DND-41 (cell line): ENCODE results near the gene GALNT12.

ENCODE experiments used
- EZH2 ChIP-seq: IDR thresholded peaks from 3 replicates; pipeline ENCODE4 v1.6.1; 2012; ENCODE audit warnings: borderline replicate concordance, low read depth, mild to moderate bottlenecking, moderate library complexity, low read length, inconsistent platforms; ENCODE audit not compliant: severe bottlenecking
- TF ChIP-seq, protein P1 (sequence below): IDR thresholded peaks from 2 replicates; pipeline ENCODE4 v1.5.1; 2012; ENCODE audit warnings: borderline replicate concordance, low read length, moderate library complexity, mild to moderate bottlenecking; ENCODE audit not compliant: poor library complexity, severe bottlenecking; ENCODE audit errors: extremely low read depth

- TF ChIP-seq, protein P1, sequence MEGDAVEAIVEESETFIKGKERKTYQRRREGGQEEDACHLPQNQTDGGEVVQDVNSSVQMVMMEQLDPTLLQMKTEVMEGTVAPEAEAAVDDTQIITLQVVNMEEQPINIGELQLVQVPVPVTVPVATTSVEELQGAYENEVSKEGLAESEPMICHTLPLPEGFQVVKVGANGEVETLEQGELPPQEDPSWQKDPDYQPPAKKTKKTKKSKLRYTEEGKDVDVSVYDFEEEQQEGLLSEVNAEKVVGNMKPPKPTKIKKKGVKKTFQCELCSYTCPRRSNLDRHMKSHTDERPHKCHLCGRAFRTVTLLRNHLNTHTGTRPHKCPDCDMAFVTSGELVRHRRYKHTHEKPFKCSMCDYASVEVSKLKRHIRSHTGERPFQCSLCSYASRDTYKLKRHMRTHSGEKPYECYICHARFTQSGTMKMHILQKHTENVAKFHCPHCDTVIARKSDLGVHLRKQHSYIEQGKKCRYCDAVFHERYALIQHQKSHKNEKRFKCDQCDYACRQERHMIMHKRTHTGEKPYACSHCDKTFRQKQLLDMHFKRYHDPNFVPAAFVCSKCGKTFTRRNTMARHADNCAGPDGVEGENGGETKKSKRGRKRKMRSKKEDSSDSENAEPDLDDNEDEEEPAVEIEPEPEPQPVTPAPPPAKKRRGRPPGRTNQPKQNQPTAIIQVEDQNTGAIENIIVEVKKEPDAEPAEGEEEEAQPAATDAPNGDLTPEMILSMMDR: no peak
- no peak for TF ChIP-seq EZH2
Observed at GRCh38 chr9:98783518-98784226, 23.8 kb upstream of the GALNT12 start.
